ENCODE results near the gene MTMR12.

MTMR12 gene, protein sequence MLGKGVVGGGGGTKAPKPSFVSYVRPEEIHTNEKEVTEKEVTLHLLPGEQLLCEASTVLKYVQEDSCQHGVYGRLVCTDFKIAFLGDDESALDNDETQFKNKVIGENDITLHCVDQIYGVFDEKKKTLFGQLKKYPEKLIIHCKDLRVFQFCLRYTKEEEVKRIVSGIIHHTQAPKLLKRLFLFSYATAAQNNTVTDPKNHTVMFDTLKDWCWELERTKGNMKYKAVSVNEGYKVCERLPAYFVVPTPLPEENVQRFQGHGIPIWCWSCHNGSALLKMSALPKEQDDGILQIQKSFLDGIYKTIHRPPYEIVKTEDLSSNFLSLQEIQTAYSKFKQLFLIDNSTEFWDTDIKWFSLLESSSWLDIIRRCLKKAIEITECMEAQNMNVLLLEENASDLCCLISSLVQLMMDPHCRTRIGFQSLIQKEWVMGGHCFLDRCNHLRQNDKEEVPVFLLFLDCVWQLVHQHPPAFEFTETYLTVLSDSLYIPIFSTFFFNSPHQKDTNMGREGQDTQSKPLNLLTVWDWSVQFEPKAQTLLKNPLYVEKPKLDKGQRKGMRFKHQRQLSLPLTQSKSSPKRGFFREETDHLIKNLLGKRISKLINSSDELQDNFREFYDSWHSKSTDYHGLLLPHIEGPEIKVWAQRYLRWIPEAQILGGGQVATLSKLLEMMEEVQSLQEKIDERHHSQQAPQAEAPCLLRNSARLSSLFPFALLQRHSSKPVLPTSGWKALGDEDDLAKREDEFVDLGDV

DNA sequence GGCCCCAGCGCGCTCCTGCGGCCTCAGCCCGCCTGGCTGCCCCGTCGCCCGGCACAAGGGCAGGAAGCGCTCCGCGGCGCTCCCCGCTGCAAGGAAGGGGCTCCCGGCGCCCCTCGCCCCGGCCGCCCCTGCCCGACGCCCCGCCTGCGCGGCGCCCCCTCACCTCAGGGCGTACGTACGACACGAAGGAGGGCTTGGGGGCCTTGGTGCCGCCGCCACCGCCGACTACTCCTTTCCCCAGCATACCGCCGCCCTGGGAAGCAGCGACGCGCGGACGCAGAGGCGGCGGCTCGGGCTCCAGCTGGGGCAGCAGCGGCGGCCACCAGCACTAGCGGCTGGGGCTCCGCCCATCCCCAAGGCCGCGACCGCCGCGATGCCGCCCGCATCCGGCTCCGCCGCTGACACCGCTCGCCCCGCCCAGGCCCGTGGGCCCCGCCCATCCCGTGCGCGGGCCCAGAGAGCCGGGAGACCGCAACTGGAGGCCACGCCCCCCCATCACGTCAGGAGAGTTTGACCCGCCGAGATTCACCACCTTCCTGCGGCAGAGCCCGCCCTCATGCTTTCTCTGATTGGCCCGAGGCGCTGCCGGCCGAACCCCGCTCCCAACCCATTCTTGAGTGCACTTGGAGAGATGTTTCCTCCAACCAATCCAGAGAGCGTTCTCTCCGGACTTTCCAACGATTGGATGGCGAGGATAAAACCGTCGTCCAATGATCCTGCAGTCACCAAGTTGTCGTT lies at the start of gene MTMR12:
MTMR12 (minus strand) TSS at position 345 of the 738 bp plus-strand sequence; CDS start at position 244, 101 bp downstream.
- in situ Hi-C loops (cut with HindIII; ENCODE audit: low pct_unique_long_range_greater_than_20kb, low sequenced_read_pairs) = no loop called here
- TF ChIP-seq JUND (IDR thresholded peaks at IDR 0.05; ENCODE audit: low read depth) = no peak
- DNase-seq (ENCODE audit: low read depth in 1 of 2, low spot score in 1 of 2) = peak; percentile 98 to 100

DNA sequence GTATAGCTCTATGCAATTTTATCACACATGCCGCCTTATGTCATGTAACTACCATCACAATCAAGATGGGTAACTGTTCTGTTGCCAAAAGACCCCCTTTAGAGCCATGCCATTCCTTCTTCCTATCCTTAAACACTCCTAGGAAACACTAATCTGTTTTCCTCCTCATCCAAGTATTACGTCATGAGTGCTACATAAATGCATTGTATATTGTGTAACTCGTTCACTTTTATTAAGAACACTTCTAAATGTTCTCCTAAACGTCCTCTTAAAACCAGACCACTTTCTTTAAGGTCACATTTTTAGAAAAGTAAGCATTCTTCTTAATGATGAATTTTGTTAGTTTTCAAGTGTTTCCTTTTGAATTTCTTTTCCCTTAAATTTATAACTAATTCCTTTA lies 49.8 kb upstream of the MTMR12 start:
- TF ChIP-seq JUND (IDR thresholded peaks at IDR 0.05; ENCODE audit: low read depth) = no peak
- in situ Hi-C loops (cut with HindIII; ENCODE audit: low pct_unique_long_range_greater_than_20kb, low sequenced_read_pairs) = no loop called here
- DNase-seq (ENCODE audit: low read depth in 1 of 2, low spot score in 1 of 2) = no peak

DNA sequence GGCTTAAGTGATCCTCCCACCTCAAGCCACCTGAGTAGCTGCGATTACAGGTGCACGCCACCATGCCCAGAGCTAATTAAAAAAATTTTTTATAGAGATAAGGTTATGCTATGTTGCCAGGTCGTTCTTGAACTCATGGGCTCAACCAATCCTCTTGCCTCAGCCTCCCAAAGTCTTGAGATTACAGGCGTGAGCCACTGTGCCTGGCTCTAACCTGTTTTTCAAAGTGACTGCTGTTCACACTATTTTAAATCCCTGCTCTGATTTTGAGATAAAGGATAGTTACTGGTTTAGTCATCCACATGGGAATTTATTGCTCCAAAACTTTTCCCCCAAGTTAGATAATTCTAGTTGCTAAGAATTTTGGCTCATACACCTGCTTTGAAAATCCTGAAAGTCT lies 48.2 kb upstream of the MTMR12 start:
- peak in 1 of 2 experiments; percentile 23 for DNase-seq (ENCODE audit: low read depth in 1 of 2, low spot score in 1 of 2)
- no peak for TF ChIP-seq JUND (IDR thresholded peaks at IDR 0.05; ENCODE audit: low read depth)
- in situ Hi-C loops (cut with HindIII; ENCODE audit: low pct_unique_long_range_greater_than_20kb, low sequenced_read_pairs) = no loop called here

DNA sequence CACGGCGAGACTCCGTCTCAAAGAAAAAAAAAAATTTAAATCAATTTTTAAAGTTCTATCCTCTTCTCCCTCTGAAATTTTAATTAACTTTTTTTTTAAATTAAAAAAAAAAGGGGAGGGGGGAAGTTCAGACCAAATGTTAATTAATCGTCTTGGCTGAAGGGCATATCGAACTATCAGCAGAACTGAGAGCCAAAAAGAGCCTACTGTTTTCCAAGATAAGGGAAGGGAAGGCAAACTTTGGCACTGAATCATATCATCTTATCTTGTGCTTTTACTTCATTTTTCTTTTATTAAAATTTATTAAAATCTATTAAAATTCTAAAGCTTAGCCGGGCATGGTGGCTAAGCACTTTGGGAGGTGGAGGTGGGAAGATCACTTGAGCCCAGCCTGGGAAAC lies 45.9 kb upstream of the MTMR12 start:
- in situ Hi-C loops (cut with HindIII; ENCODE audit: low pct_unique_long_range_greater_than_20kb, low sequenced_read_pairs) = no loop called here
- no peak for DNase-seq (ENCODE audit: low read depth in 1 of 2, low spot score in 1 of 2)
- no peak for TF ChIP-seq JUND (IDR thresholded peaks at IDR 0.05; ENCODE audit: low read depth)

DNA sequence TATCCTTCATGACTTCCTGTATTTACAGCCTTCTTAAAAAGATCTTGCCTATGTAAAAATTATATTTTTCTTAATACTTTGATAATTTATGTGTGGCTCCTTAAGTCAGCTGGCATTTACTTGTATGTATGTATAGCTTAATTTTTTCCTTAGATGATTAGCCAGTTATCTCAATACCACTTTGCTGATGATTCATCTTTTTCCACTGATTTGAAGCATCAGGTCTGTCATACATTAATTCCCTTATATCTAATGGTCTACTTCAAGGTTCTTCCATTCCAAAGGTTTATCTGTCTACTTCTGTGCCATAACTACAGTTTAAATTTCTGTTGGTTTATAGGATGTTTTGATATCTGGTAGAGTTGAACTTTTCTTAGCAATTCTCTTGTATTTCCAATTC lies 44.9 kb upstream of the MTMR12 start:
- DNase-seq (ENCODE audit: low read depth in 1 of 2, low spot score in 1 of 2) = no peak
- TF ChIP-seq JUND (IDR thresholded peaks at IDR 0.05; ENCODE audit: low read depth) = no peak
- in situ Hi-C loops (cut with HindIII; ENCODE audit: low pct_unique_long_range_greater_than_20kb, low sequenced_read_pairs) = no loop called here

DNA sequence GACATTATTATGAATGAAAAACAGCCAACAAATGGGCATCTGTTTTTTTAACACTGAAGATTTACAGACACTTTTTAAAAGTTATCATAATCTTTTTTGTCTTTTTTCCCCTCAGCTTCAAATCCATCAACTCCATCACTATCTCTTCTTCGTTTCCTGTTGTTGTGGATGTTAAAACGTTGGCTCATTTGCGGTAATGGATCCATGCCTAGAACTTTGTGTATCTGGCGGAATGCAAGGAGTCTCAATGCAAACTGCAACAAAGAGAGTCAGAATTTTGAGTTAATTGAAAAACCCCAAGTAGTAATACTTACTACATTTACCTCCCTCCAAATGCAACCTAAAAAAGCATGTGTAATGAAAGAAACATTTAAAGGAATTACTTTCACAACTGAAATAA lies 42.9 kb upstream of the MTMR12 start:
- no peak for DNase-seq (ENCODE audit: low read depth in 1 of 2, low spot score in 1 of 2)
- TF ChIP-seq JUND (IDR thresholded peaks at IDR 0.05; ENCODE audit: low read depth) = no peak
- in situ Hi-C loops (cut with HindIII; ENCODE audit: low pct_unique_long_range_greater_than_20kb, low sequenced_read_pairs) = no loop called here

DNA sequence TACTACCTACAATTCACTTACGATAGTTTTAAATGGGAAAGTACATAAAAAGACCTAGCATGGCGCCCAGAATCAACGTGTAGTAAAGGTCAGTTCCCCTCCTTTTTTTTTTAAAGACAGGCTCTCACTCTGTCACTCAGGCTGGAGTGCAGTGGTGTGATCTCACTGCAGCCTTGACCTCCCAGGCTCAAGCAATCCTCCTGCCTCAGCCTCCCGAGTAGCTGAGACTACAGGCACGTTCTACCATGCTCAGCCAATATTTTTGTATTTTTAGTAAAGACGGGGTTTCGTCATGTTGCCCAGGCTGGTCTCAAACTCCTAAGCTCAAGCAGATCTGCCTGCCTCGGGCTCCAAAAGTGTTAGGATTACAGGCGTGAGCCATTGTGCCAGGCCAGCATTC lies 40.7 kb upstream of the MTMR12 start:
- DNase-seq (ENCODE audit: low read depth in 1 of 2, low spot score in 1 of 2) = no peak
- in situ Hi-C loops (cut with HindIII; ENCODE audit: low pct_unique_long_range_greater_than_20kb, low sequenced_read_pairs) = no loop called here
- TF ChIP-seq JUND (IDR thresholded peaks at IDR 0.05; ENCODE audit: low read depth) = no peak

DNA sequence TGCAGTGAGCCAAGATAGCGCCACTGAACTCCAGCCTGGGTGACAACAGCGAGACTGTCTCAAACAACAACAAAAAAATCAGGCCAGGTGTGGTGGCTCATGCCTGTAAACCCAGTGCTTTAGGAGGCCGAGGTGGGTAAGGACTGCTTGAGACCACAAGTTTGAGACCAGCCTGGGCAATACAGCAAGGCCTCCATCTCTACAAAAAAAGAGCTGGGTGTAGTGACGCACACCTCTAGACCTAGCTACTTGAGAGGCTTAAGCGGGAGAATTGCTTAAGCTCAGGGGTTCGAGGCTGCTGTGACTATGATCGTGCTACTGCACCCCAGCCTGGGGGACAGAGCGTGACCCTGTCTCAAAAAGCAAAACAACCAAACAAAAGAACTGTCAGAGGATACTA lies 39.9 kb upstream of the MTMR12 start:
- no peak for TF ChIP-seq JUND (IDR thresholded peaks at IDR 0.05; ENCODE audit: low read depth)
- in situ Hi-C loops (cut with HindIII; ENCODE audit: low pct_unique_long_range_greater_than_20kb, low sequenced_read_pairs) = no loop called here

DNA sequence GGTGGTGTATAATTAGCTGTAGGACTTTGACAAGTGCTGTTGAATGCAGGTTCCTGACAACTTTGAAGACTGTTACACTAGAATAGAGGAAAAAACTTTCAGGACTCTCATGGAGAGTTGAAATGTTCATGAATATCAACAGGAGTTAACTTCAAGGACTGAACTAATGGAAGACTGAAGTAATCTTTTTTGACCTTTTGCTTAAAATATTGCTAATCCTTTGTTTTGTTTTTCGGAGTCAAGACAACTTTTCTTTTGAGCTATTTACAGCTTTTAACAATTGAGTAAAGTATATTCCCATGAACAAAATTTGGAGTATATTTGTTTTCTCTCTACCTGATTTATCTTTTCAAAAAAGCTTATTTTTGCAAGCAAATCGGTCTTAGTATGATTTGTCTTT lies 34.1 kb upstream of the MTMR12 start:
- no peak for DNase-seq (ENCODE audit: low read depth in 1 of 2, low spot score in 1 of 2)
- TF ChIP-seq JUND (IDR thresholded peaks at IDR 0.05; ENCODE audit: low read depth) = no peak
- in situ Hi-C loops (cut with HindIII; ENCODE audit: low pct_unique_long_range_greater_than_20kb, low sequenced_read_pairs) = no loop called here

More for the DNA sequence above, 39.9 kb upstream of the MTMR12 start:
- no peak for DNase-seq (ENCODE audit: low read depth in 1 of 2, low spot score in 1 of 2)

DNA sequence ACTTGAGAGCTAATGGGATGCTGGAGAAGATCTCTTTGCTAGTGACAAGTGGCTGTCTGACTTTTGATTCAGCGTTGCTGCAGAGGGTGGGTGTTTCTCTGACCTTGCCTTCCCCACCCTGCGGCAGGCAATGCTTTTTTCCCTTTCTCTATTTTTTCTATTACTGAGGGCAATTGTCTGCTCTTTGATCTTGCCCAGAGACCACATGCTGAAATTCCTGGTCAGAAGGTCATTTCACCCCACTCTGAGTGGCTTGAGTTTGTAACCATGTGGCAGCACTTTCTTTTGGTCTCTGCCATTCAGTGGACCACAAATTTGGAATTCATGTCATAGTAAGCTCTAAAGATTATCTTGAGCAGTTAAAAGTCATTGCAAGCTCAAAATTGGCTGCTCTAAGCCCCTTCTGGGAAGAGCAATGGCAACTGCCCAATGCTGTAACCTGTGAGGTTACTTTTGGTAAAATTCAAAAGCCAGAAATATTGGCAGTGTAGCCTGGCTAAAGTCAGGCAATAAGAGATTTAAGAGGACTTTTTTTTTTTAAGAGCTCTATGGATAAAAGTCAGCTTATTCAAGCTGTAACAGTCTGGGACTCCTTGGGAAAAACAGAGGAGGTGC lies 30.4 kb upstream of the MTMR12 start:
- in situ Hi-C loops (cut with HindIII; ENCODE audit: low pct_unique_long_range_greater_than_20kb, low sequenced_read_pairs) = no loop called here
- TF ChIP-seq JUND (IDR thresholded peaks at IDR 0.05; ENCODE audit: low read depth) = no peak
- DNase-seq (ENCODE audit: low read depth in 1 of 2, low spot score in 1 of 2) = no peak

DNA sequence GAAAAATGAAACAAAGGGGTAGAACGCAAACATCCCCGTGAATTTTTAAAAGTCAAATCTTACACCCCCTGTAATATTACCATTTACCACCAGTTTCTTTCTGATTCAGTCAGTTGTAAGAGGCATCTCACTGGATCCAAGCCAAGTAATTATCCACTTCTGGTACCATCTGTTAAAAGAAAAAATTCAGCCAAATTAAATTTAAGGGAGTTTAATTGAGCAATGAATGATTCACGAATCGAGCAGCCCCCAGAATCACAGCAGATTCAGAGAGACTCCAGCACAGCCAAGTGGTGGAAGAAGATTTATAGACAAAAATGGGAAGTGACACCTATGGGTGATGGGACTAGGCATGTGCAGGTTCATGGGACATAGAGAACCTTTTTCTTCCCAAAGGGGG lies 29.9 kb upstream of the MTMR12 start:
- TF ChIP-seq JUND (IDR thresholded peaks at IDR 0.05; ENCODE audit: low read depth) = no peak
- in situ Hi-C loops (cut with HindIII; ENCODE audit: low pct_unique_long_range_greater_than_20kb, low sequenced_read_pairs) = no loop called here
- no peak for DNase-seq (ENCODE audit: low read depth in 1 of 2, low spot score in 1 of 2)

DNA sequence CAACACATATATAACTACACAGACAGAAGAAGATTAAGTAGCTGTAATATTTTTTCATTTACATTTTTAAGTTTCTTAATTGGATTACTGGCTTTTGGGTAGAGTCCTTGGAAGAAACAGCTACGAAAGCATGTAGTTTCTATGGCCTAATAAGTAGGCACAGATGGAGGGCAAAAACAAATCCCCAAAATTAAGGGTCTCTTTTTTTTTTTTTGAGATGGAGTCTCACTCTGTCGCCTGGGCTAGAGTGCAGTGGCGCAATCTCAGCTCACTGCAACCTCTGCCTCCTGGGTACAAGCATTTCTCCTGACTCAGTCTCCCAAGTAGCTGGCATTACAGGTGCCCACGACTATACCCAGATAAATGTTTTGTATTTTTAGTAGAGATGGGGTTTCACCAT lies 27.1 kb upstream of the MTMR12 start:
- no peak for TF ChIP-seq JUND (IDR thresholded peaks at IDR 0.05; ENCODE audit: low read depth)
- in situ Hi-C loops (cut with HindIII; ENCODE audit: low pct_unique_long_range_greater_than_20kb, low sequenced_read_pairs) = no loop called here
- no peak for DNase-seq (ENCODE audit: low read depth in 1 of 2, low spot score in 1 of 2)

All from T47D (cell line).